Gastroesophageal sphincter (tissue), 4 donors: ENCODE measurements around the gene TRMT13. TPM values are rescaled to one million over a fixed set of nuclear protein-coding genes. Genes with fewer than 3 reads are reported as not detected.
"Not testable (repeated sequence)": the region's sequence is repeated elsewhere in the genome, so short reads cannot be mapped to it uniquely, and the experiment has no call there.

ENCODE experiments used
- ATAC-seq: fragments of 150-250 bp; one replicate; pipeline ENCODE4 v1.9.1; 2016; ENCODE audit warnings: mild to moderate bottlenecking, moderate library complexity
- H3K27ac ChIP-seq, 4 donors: fragments of 200-600 bp; sonication (generic) in 3 of 4; 1 replicate in 3 of 4; 2 replicates in 1 of 4; pipeline ENCODE4 v1.5.1; 2016 to 2019
- H3K27me3 ChIP-seq: fragments of 200-600 bp; sonication (generic); one replicate; pipeline ENCODE4 v1.5.1; 2019
- H3K36me3 ChIP-seq, 2 donors: fragments of 200-600 bp; sonication (generic); one replicate each; pipeline ENCODE4 v1.5.1; 2019; ENCODE audit warnings: control low read depth in 1 of 2
- H3K4me1 ChIP-seq, 3 donors: fragments of 200-600 bp; sonication (generic); 1 replicate in 2 of 3; 2 replicates in 1 of 3; pipeline ENCODE4 v1.5.1; 2016 to 2019; ENCODE audit warnings: control low read depth in 2 of 3
- H3K4me3 ChIP-seq, 2 donors: fragments of 200-600 bp; sonication (generic); one replicate each; pipeline ENCODE4 v1.5.1; 2019; ENCODE audit warnings: mild to moderate bottlenecking in 1 of 2, moderate library complexity in 1 of 2
- H3K9me3 ChIP-seq, 3 donors: fragments of 200-600 bp; sonication (generic); one replicate each; pipeline ENCODE4 v1.5.1; 2017 to 2019; ENCODE audit warnings: control low read depth in 2 of 3
- CTCF ChIP-seq, 4 experiments: fragments of 200-600 bp in 2 of 4; fragments of 450-650 bp in 2 of 4; sonication (generic) in 1 of 4; IDR thresholded peaks; one replicate each; pipeline ENCODE4 v1.5.1; 2017 to 2019; ENCODE audit warnings: antibody characterized with exemption in 4 of 4, mild to moderate bottlenecking in 2 of 4, moderate library complexity in 2 of 4
- EP300 ChIP-seq: sonication (generic); formaldehyde crosslinking; IDR thresholded peaks from one replicate; pipeline ENCODE4 v1.6.1; 2017; ENCODE audit warnings: antibody characterized with exemption, mild to moderate bottlenecking
- POLR2A ChIP-seq, 2 donors: fragments of 450-650 bp; IDR thresholded peaks; one replicate each; pipeline ENCODE4 v1.6.1; 2017; ENCODE audit warnings: antibody characterized with exemption in 2 of 2, mild to moderate bottlenecking in 2 of 2, moderate library complexity in 1 of 2
- POLR2AphosphoS5 ChIP-seq: sonication (generic); formaldehyde crosslinking; IDR thresholded peaks from one replicate; pipeline ENCODE4 v1.6.1; 2017; ENCODE audit warnings: antibody characterized with exemption
- WGBS, 2 donors: methylation state at CpG; one replicate each; pipeline ENCODE4 v1.1.5; 2018; ENCODE audit warnings: low coverage in 1 of 2; 5-methylcytosine and 5-hydroxymethylcytosine counted together
- small RNA-seq, 4 donors: library from RNA; depleted of rRNA; stranded (forward); fragments of <200 nt; gene quantifications; one replicate each; pipeline ENCODE3, GENCODE V24; 2016
- total RNA-seq, 4 donors: library from RNA; depleted of rRNA; stranded (reverse); fragments of >200 nt; gene quantifications; one replicate each; pipeline ENCODE4 v1.1.0, GENCODE V29; 2016

The TRMT13 gene
- total RNA-seq, 4 donors from 2014 or later = 6.1 to 24.9 (median 19.4) TPM

- Histone ChIP-seq H3K27me3 (no peaks in the 10 kb centered on the region), H3K36me3 (no peaks in the 10 kb centered on the region), H3K9me3 (no peaks in the 10 kb centered on the region), H3K4me3 (no peak overlapping the region), H3K27ac (no peak overlapping the region), H3K4me1 (peaks cover 0 to 18% (median 0%) of the 10 kb centered on the region in 3 donors)
- TF ChIP-seq POLR2A (IDR thresholded peaks at IDR 0.05) = no peak
- TF ChIP-seq POLR2AphosphoS5 = no peak
- TF ChIP-seq EP300 = no peak
- TF ChIP-seq CTCF (IDR thresholded peaks at IDR 0.05) = no peak
- ATAC-seq = no peak
- WGBS, 2 donors = 29 to 56% methylated on average over 1 of the region's 1 CpG
These were observed 51.6 kb downstream of the TRMT13 start for GRCh38 chr1:100184536-100184935.

- no peak for TF ChIP-seq POLR2AphosphoS5
- no peak for TF ChIP-seq EP300
- no peak for TF ChIP-seq CTCF (IDR thresholded peaks at IDR 0.05)
- no peak for TF ChIP-seq POLR2A (IDR thresholded peaks at IDR 0.05)
- Histone ChIP-seq H3K27me3 (no peaks in the 10 kb centered on the region), H3K9me3 (no peaks in the 10 kb centered on the region), H3K27ac (no peak overlapping the region), H3K36me3 (no peaks in the 10 kb centered on the region), H3K4me1 (peaks cover 0 to 19% (median 0%) of the 10 kb centered on the region in 3 donors), H3K4me3 (no peak overlapping the region)
- 73 to 84% methylated on average over 3 of the region's 3 CpGs for WGBS, 2 donors
- peak; percentile 28 for ATAC-seq
These were observed 54.9 kb downstream of the TRMT13 start for GRCh38 chr1:100187912-100188311.

- Histone ChIP-seq H3K27ac (peak overlapping the region in 1 of 4 donors; percentile 33), H3K4me1 (peaks cover 0 to 19% (median 0%) of the 10 kb centered on the region in 3 donors), H3K4me3 (no peak overlapping the region), H3K9me3 (no peaks in the 10 kb centered on the region), H3K27me3 (no peaks in the 10 kb centered on the region), H3K36me3 (peaks cover 0 to 5% of the 10 kb centered on the region in 2 donors)
- TF ChIP-seq POLR2AphosphoS5 = no peak
- no peak for TF ChIP-seq CTCF (IDR thresholded peaks at IDR 0.05)
- no peak for TF ChIP-seq POLR2A (IDR thresholded peaks at IDR 0.05)
- TF ChIP-seq EP300 = no peak
- WGBS, 2 donors = 0 to 13% methylated on average over 2 to 3 of the region's 3 CpGs
- no peak for ATAC-seq
These were observed 55.7 kb downstream of the TRMT13 start for GRCh38 chr1:100188617-100189016.

- no peak for ATAC-seq
- WGBS, 2 donors = 100% methylated on average over 1 of the region's 1 CpG
- Histone ChIP-seq H3K4me1 (no peaks in the 10 kb centered on the region), H3K27ac (no peak overlapping the region), H3K27me3 (no peaks in the 10 kb centered on the region), H3K36me3 (peaks cover 0 to 86% of the 10 kb centered on the region in 2 donors), H3K9me3 (no peaks in the 10 kb centered on the region), H3K4me3 (no peak overlapping the region)
- TF ChIP-seq EP300 (no peak), POLR2A (IDR thresholded peaks at IDR 0.05) (no peak), CTCF (IDR thresholded peaks at IDR 0.05) (no peak), POLR2AphosphoS5 (no peak)
These were observed 65.6 kb downstream of the TRMT13 start for GRCh38 chr1:100198596-100198995.

GRCh38 chr1:100200060-100200459 lies 67.1 kb downstream of the TRMT13 start:
- H3K27ac ChIP-seq, H3K4me3 ChIP-seq, H3K4me1 ChIP-seq, H3K27me3 ChIP-seq, ATAC-seq, H3K9me3 ChIP-seq: not testable (repeated sequence)
- WGBS, 2 donors = no CpG with 5 or more reads among the region's 6 CpGs
- peaks cover 0 to 88% of the 10 kb centered on the region in 2 donors for H3K36me3 ChIP-seq

Small RNAs within 50 kb of the gene (small RNA-seq; reads per million reads assigned to genes)
- gene AC093019.1 (0 reads per million in 4 donors), gene RPL23AP90 (0 reads per million in 4 donors)

Other genes starting within 250 kb of the TRMT13 start
- 10 to 100 TPM; 17.1 to 37.8 (median 23.2) TPM for gene SLC35A3, start 163.2 kb upstream of the TRMT13 start, total RNA-seq
- gene SASS6, start 233 bp upstream of the TRMT13 start, total RNA-seq = 1 to 10 TPM; 2.8 to 4.0 (median 3.0) TPM
- gene LRRC39, start 45.1 kb downstream of the TRMT13 start, total RNA-seq = 1 to 10 TPM in 1 of 4 donors, under 1 TPM in 2, not detected in 1; 0.69 to 1.6 (median 0.78) TPM
- 10 to 100 TPM in 3 of 4 donors, 1 to 10 TPM in 1; 8.9 to 19.0 (median 13.5) TPM for gene DBT, start 116.7 kb downstream of the TRMT13 start, total RNA-seq
- 10 to 100 TPM; 13.2 to 27.1 (median 17.7) TPM for gene RTCA, start 133.1 kb downstream of the TRMT13 start, total RNA-seq
- gene CDC14A, start 219.3 kb downstream of the TRMT13 start, total RNA-seq = 10 to 100 TPM in 2 of 4 donors, 1 to 10 TPM in 2; 8.6 to 20.1 (median 11.0) TPM